HepG2 (cell line): ENCODE data around the gene SERTAD1. TPM values are rescaled to one million over a fixed set of nuclear protein-coding genes. Genes with fewer than 3 reads are reported as not detected.

ENCODE experiments used
- ATAC-seq: fragments of 200-7000 bp; cut with Tn5 transposase; 3 replicates; pipeline ENCODE4 v1.9.1; 2020; ENCODE audit warnings: mild to moderate bottlenecking, moderate library complexity
- BruUV-seq: library from RNA; stranded (reverse); fragments of 400-500 nt; replicated peaks from 2 replicates; lab custom pipeline; 2021; lab: Mats Ljungman, UMichigan
- CTCF ChIA-PET: fragments of 300-600 bp; formaldehyde crosslinking; extraction: SDS; loops from one replicate; lab custom pipeline; 2021; ENCODE audit warnings: low total read pairs, inconsistent platforms, low intra/inter-chr PET ratio; lab: Yijun Ruan, JAX
- POLR2A ChIA-PET: fragments of 350-600 bp; sonication (Branson Sonifier 250); formaldehyde crosslinking; loops from one replicate; lab custom pipeline; 2020; ENCODE audit warnings: antibody characterized with exemption, inconsistent platforms; lab: Yijun Ruan, JAX
- DNase-seq: peaks from one replicate; pipeline ENCODE4 v3.0.0-alpha.2; 2015; ENCODE audit warnings: low spot score
- FAIRE-seq: peaks from 3 replicates; lab custom pipeline; 2011; peaks lifted over from hg19 to GRCh38; lab: Jason Lieb, UNC
- H2AFZ ChIP-seq: one replicate; pipeline ENCODE4 v1.6.1; 2011; ENCODE audit warnings: low read length, inconsistent platforms
- H3K27ac ChIP-seq: fragments of 300-600 bp; 3 replicates; pipeline ENCODE4 v1.8.0; 2011; ENCODE audit warnings: mixed run types, mild to moderate bottlenecking, mixed read lengths, low read length, inconsistent platforms; ENCODE audit not compliant: insufficient read depth; ENCODE audit errors: extremely low read length
- H3K27me3 ChIP-seq, 2 experiments: fragments of 200-600 bp in 1 of 2; 2 replicates in 1 of 2; 3 replicates in 1 of 2; pipeline versions ENCODE4 v1.6.0 to v1.8.0; 2011; ENCODE audit warnings: low read length in 2 of 2, mild to moderate bottlenecking in 2 of 2, moderate library complexity in 2 of 2, inconsistent platforms in 1 of 2; ENCODE audit not compliant: insufficient read depth in 2 of 2, control insufficient read depth in 1 of 2
- H3K36me3 ChIP-seq, 2 experiments: fragments of 200-600 bp in 1 of 2; replicated peaks in 1 of 2; 2 replicates in 1 of 2; 3 replicates in 1 of 2; pipeline versions ENCODE4 v1.5.1 to v1.8.0; 2011; ENCODE audit warnings: low read length in 2 of 2, inconsistent platforms in 1 of 2; ENCODE audit not compliant: insufficient read depth in 2 of 2, control insufficient read depth in 1 of 2
- H3K4me1 ChIP-seq: 2 replicates; pipeline ENCODE4 v1.5.1; 2012; ENCODE audit warnings: low read length, inconsistent platforms; ENCODE audit not compliant: insufficient read depth
- H3K4me2 ChIP-seq: 2 replicates; pipeline ENCODE4 v1.6.0; 2011; ENCODE audit warnings: low read depth, low read length, inconsistent platforms
- H3K4me3 ChIP-seq, 3 experiments: fragments of 200-600 bp in 1 of 3; sonication (generic), shearing (Covaris generic) in 1 of 3; replicated peaks in 1 of 3; 2 replicates each; pipeline ENCODE4 v1.5.1; 2011 to 2016; ENCODE audit warnings: low read length in 3 of 3, inconsistent platforms in 2 of 3, low read depth in 2 of 3, mild to moderate bottlenecking in 2 of 3, control low read depth in 1 of 3, mixed read lengths in 1 of 3; ENCODE audit not compliant: insufficient read depth in 1 of 3
- H3K79me2 ChIP-seq: one replicate; pipeline ENCODE4 v1.6.1; 2011; ENCODE audit warnings: low read length, inconsistent platforms; ENCODE audit not compliant: insufficient read depth
- H3K9ac ChIP-seq: 2 replicates; pipeline ENCODE4 v1.6.0; 2011; ENCODE audit warnings: mild to moderate bottlenecking, low read depth, low read length, inconsistent platforms; ENCODE audit not compliant: insufficient read depth
- H3K9me3 ChIP-seq: 2 replicates; pipeline ENCODE4 v1.5.1; 2012; ENCODE audit warnings: mild to moderate bottlenecking, low read length
- H4K20me1 ChIP-seq: 2 replicates; pipeline ENCODE4 v1.6.0; 2011; ENCODE audit warnings: inconsistent platforms, mild to moderate bottlenecking, low read length, moderate library complexity; ENCODE audit not compliant: insufficient read depth
- HCFC1 ChIP-seq: fragments of 150-350 bp; IDR thresholded peaks from 2 replicates; pipeline ENCODE4 v1.6.1; 2014; ENCODE audit warnings: low read depth, low read length
- THAP9 ChIP-seq: sonication (generic); formaldehyde crosslinking; IDR thresholded peaks from 2 replicates; pipeline ENCODE4; 2020; ENCODE audit warnings: missing genetic modification reagents, mild to moderate bottlenecking, borderline replicate concordance
- USF2 ChIP-seq, 2 experiments: sonication (generic) in 1 of 2; formaldehyde crosslinking in 1 of 2; IDR thresholded peaks; 2 replicates each; pipeline versions ENCODE4 v1.5.1 to v1.6.1; 2011 to 2020; ENCODE audit warnings: borderline replicate concordance in 1 of 2, low read depth in 1 of 2, low read length in 1 of 2, mild to moderate bottlenecking in 1 of 2, missing genetic modification reagents in 1 of 2, moderate library complexity in 1 of 2
- ZNF768 ChIP-seq: sonication (generic); formaldehyde crosslinking; IDR thresholded peaks from 2 replicates; pipeline ENCODE4 v1.4.0; 2020; ENCODE audit warnings: missing genetic modification reagents
- WGBS: methylation state at CpG from one replicate; pipeline ENCODE4 v1.1.6; 2017; ENCODE audit warnings: low lambda C conversion rate; 5-methylcytosine and 5-hydroxymethylcytosine counted together
- in situ Hi-C: cut with HindIII; loops from 2 replicates; pipeline ENCODE4 v1.10.0; 2017; ENCODE audit warnings: low pct_unique_long_range_greater_than_20kb; ENCODE audit not compliant: extremely low pct_ligation_motif_present
- intact Hi-C: fragments of 100-400 bp; cut with micrococcal nuclease; formaldehyde crosslinking; loops from one replicate; pipeline ENCODE4 v1.10.0; 2022; ENCODE audit not compliant: unreplicated experiment
- polyA plus RNA-seq, 8 experiments: library from polyadenylated mRNA; depleted of rRNA in 3 of 8; stranded (reverse) in 7 of 8; unstranded in 1 of 8; fragments of >200 nt; fragmentation: Illumina TruSeq in 4 of 8; extraction: Trizol in 4 of 8; gene quantifications; 2 replicates each; pipeline versions ENCODE4 v1.2.1 to v1.2.3, GENCODE V29; 2011 to 2016; ENCODE audit warnings: low read depth in 4 of 8, missing spikeins in 1 of 8, mixed read lengths in 1 of 8; ENCODE audit not compliant: insufficient read depth in 1 of 8
- total RNA-seq, 5 experiments: library from RNA; depleted of rRNA; stranded (reverse); fragments of >200 nt; fragmentation: Illumina TruSeq; extraction: Trizol; gene quantifications; 2 replicates each; pipeline ENCODE4 v1.2.3, GENCODE V29; 2016; ENCODE audit warnings: low read depth in 1 of 5
- TF ChIP-seq, protein P1 (sequence below): sonication (generic); formaldehyde crosslinking; IDR thresholded peaks from 2 replicates; pipeline ENCODE4 v1.5.0; 2020; ENCODE audit warnings: missing genetic modification reagents
- TF ChIP-seq, protein P2 (sequence below): sonication (generic); formaldehyde crosslinking; IDR thresholded peaks from 2 replicates; pipeline ENCODE4 v1.4.0; 2020; ENCODE audit warnings: missing genetic modification reagents
- TF ChIP-seq, protein P3 (sequence below): IDR thresholded peaks from 2 replicates; pipeline ENCODE4 v1.6.1; 2016; ENCODE audit warnings: low read depth, control low read depth
- TF ChIP-seq, protein P4 (sequence below): sonication (generic); formaldehyde crosslinking; IDR thresholded peaks from 2 replicates; pipeline ENCODE4 v1.4.0; 2020; ENCODE audit warnings: mild to moderate bottlenecking, missing genetic modification reagents

The SERTAD1 gene
- total and polyA plus RNA-seq, 2 of the 13 experiments (the other 11 are each of a cell fraction or from before 2014, with no cell fraction given): 4.3 to 4.5 TPM

DNA sequence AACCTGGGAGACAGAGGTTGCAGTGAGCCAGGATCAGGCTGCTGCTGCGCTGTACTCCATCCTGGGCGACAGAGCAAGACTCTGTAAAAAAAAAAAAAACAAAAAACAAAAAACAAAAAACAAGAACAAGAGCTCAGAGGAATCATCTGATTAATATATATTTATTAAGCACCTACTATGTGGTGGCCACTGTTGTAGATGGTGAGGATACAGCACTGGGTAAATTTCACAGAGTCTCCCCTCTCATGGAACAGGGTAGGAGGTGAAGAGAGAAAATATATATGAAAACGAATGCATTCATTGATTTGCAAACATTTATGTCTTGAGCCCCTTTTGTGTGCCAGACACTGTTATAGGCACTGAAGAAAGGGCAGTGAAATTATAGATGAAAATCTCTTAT lies 5.9 kb upstream of the SERTAD1 start:
- Histone ChIP-seq H3K79me2 (no peaks in the 10 kb centered on the region), H3K9me3 (no peaks in the 10 kb centered on the region), H3K4me2 (no peak overlapping the region), H3K27me3 (no peaks in the 10 kb centered on the region; a peak in 1 of 5 replicates), H2AFZ (no peak overlapping the region), H3K4me1 (peaks cover 59% of the 10 kb centered on the region), H3K27ac (no peak overlapping the region), H3K4me3 (no peak overlapping the region), H4K20me1 (no peaks in the 10 kb centered on the region), H3K9ac (no peak overlapping the region), H3K36me3 (no peaks in the 10 kb centered on the region)
- no peak for DNase-seq
- ChIA-PET POLR2A (interaction anchor here (1.2 to 3.1 kb wide), 2 partner anchors 11 kb away, joined by 3 to 32 read pairs; no protein-coding TSS in a partner anchor), CTCF (no interaction called here)
- BruUV-seq: no TSS peak
- WGBS: 84% methylated on average over 3 of the region's 3 CpGs
- in situ Hi-C loops: no loop called here
- intact Hi-C loops: no loop called here
- ATAC-seq: no peak
- no peak for FAIRE-seq
- TF ChIP-seq THAP9 (CRISPR knock-in tag): no peak
- TF ChIP-seq, protein P1, sequence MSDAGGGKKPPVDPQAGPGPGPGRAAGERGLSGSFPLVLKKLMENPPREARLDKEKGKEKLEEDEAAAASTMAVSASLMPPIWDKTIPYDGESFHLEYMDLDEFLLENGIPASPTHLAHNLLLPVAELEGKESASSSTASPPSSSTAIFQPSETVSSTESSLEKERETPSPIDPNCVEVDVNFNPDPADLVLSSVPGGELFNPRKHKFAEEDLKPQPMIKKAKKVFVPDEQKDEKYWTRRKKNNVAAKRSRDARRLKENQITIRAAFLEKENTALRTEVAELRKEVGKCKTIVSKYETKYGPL (CRISPR knock-in tag): no peak
- TF ChIP-seq USF2 (IDR thresholded peaks at IDR 0.05; ENCODE audit: low read depth, low read length): no peak
- TF ChIP-seq USF2 (CRISPR knock-in tag; IDR thresholded peaks at IDR 0.05; ENCODE audit: borderline replicate concordance): no peak
- no peak for TF ChIP-seq ZNF768 (CRISPR knock-in tag)
- TF ChIP-seq HCFC1: no peak
- TF ChIP-seq, protein P2, sequence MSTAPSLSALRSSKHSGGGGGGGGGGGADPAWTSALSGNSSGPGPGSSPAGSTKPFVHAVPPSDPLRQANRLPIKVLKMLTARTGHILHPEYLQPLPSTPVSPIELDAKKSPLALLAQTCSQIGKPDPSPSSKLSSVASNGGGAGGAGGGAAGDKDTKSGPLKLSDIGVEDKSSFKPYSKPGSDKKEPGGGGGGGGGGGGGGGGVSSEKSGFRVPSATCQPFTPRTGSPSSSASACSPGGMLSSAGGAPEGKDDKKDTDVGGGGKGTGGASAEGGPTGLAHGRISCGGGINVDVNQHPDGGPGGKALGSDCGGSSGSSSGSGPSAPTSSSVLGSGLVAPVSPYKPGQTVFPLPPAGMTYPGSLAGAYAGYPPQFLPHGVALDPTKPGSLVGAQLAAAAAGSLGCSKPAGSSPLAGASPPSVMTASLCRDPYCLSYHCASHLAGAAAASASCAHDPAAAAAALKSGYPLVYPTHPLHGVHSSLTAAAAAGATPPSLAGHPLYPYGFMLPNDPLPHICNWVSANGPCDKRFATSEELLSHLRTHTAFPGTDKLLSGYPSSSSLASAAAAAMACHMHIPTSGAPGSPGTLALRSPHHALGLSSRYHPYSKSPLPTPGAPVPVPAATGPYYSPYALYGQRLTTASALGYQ: no peak
- TF ChIP-seq, protein P3, sequence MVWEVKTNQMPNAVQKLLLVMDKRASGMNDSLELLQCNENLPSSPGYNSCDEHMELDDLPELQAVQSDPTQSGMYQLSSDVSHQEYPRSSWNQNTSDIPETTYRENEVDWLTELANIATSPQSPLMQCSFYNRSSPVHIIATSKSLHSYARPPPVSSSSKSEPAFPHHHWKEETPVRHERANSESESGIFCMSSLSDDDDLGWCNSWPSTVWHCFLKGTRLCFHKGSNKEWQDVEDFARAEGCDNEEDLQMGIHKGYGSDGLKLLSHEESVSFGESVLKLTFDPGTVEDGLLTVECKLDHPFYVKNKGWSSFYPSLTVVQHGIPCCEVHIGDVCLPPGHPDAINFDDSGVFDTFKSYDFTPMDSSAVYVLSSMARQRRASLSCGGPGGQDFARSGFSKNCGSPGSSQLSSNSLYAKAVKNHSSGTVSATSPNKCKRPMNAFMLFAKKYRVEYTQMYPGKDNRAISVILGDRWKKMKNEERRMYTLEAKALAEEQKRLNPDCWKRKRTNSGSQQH (CRISPR knock-in tag): no peak
- TF ChIP-seq, protein P4, sequence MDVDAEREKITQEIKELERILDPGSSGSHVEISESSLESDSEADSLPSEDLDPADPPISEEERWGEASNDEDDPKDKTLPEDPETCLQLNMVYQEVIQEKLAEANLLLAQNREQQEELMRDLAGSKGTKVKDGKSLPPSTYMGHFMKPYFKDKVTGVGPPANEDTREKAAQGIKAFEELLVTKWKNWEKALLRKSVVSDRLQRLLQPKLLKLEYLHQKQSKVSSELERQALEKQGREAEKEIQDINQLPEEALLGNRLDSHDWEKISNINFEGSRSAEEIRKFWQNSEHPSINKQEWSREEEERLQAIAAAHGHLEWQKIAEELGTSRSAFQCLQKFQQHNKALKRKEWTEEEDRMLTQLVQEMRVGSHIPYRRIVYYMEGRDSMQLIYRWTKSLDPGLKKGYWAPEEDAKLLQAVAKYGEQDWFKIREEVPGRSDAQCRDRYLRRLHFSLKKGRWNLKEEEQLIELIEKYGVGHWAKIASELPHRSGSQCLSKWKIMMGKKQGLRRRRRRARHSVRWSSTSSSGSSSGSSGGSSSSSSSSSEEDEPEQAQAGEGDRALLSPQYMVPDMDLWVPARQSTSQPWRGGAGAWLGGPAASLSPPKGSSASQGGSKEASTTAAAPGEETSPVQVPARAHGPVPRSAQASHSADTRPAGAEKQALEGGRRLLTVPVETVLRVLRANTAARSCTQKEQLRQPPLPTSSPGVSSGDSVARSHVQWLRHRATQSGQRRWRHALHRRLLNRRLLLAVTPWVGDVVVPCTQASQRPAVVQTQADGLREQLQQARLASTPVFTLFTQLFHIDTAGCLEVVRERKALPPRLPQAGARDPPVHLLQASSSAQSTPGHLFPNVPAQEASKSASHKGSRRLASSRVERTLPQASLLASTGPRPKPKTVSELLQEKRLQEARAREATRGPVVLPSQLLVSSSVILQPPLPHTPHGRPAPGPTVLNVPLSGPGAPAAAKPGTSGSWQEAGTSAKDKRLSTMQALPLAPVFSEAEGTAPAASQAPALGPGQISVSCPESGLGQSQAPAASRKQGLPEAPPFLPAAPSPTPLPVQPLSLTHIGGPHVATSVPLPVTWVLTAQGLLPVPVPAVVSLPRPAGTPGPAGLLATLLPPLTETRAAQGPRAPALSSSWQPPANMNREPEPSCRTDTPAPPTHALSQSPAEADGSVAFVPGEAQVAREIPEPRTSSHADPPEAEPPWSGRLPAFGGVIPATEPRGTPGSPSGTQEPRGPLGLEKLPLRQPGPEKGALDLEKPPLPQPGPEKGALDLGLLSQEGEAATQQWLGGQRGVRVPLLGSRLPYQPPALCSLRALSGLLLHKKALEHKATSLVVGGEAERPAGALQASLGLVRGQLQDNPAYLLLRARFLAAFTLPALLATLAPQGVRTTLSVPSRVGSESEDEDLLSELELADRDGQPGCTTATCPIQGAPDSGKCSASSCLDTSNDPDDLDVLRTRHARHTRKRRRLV (CRISPR knock-in tag): no peak
